ENCODE data around the gene MAP3K20. TPM values are rescaled to one million over a fixed set of nuclear protein-coding genes. Genes with fewer than 3 reads are reported as not detected.

MAP3K20 gene
- total RNA-seq, 1 experiment from 2014 or later = 44.5 TPM

DNA sequence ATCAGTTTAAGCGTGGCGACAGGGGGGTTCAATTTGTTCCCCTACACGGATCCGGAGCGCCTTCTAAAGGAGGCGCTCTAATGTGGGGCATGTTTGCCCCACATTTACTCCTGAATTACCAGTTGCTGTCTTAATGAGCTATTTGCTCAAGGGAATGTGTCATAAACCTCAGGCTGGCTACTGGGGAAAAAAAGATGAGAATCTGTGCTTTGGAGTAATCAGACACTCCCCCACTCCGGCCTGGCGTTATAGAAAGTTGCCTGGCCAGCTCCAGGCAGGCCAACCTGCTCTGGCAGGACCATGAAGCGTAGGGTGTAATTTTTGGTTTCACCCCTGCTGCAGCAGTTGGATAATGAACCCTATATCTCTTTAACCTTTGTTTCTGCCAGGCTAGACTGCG lies 31.0 kb upstream of the MAP3K20 start:
- no peak for TF ChIP-seq CTCF (IDR thresholded peaks at IDR 0.05; ENCODE audit: insufficient read depth in 1 of 2, low read depth in 1 of 2, low read length in 1 of 2, severe bottlenecking in 1 of 2, unreplicated experiment in 1 of 2)
- peaks cover 19% of the 10 kb centered on the region for H3K4me1 ChIP-seq
- Mint-ChIP-seq H3K4me1 (ENCODE audit: low read depth, unreplicated experiment) (peaks cover 31% of the 10 kb centered on the region), H3K4me3 (ENCODE audit: unreplicated experiment) (no peak overlapping the region), H3K36me3 (ENCODE audit: insufficient read depth, unreplicated experiment) (no peaks in the 10 kb centered on the region), H3K27me3 (ENCODE audit: insufficient read depth, unreplicated experiment) (no peaks in the 10 kb centered on the region), H3K27ac (ENCODE audit: unreplicated experiment) (no peak overlapping the region), H3K9me3 (ENCODE audit: unreplicated experiment) (no peaks in the 10 kb centered on the region)
- H3K9me3 ChIP-seq = peaks cover 3% of the 10 kb centered on the region; the same call in 1 of the 2 replicates
- H3K36me3 ChIP-seq (ENCODE audit: control insufficient read depth, insufficient read depth, low read length) = no peaks in the 10 kb centered on the region
- no peak for DNase-seq
- intact Hi-C loops (cut with micrococcal nuclease; ENCODE audit: unreplicated experiment) = no loop called here
- H3K27me3 ChIP-seq (replicated peaks; ENCODE audit: control insufficient read depth, insufficient read depth, low read length) = no peaks in the 10 kb centered on the region
- no TSS peak for BruUV-seq (replicated peaks)
- ChIA-PET CTCF (interaction anchor here (0.7 to 1.0 kb wide), 2 partner anchors 17 to 166 kb away, joined by 3 to 5 read pairs; no protein-coding TSS in a partner anchor), POLR2A (no interaction called here)
- no peak overlapping the region for H3K4me3 ChIP-seq (ENCODE audit: low read depth, low read length)

GRCh38 chr2:173045181-173045580 lies 30.5 kb upstream of the MAP3K20 start:
- no peak for TF ChIP-seq CTCF (IDR thresholded peaks at IDR 0.05; ENCODE audit: insufficient read depth in 1 of 2, low read depth in 1 of 2, low read length in 1 of 2, severe bottlenecking in 1 of 2, unreplicated experiment in 1 of 2)
- H3K9me3 ChIP-seq = peaks cover 7% of the 10 kb centered on the region; the same call in 1 of the 2 replicates
- BruUV-seq (replicated peaks) = no TSS peak
- no peaks in the 10 kb centered on the region for H3K27me3 ChIP-seq (replicated peaks; ENCODE audit: control insufficient read depth, insufficient read depth, low read length)
- H3K36me3 ChIP-seq (ENCODE audit: control insufficient read depth, insufficient read depth, low read length) = no peaks in the 10 kb centered on the region
- no peak overlapping the region for H3K27ac Mint-ChIP-seq (ENCODE audit: unreplicated experiment)
- H3K4me1 Mint-ChIP-seq (ENCODE audit: low read depth, unreplicated experiment) = peaks cover 32% of the 10 kb centered on the region
- H3K36me3 Mint-ChIP-seq (ENCODE audit: insufficient read depth, unreplicated experiment) = no peaks in the 10 kb centered on the region
- H3K4me1 ChIP-seq = peaks cover 24% of the 10 kb centered on the region
- H3K9me3 Mint-ChIP-seq (ENCODE audit: unreplicated experiment) = no peaks in the 10 kb centered on the region
- H3K4me3 ChIP-seq (ENCODE audit: low read depth, low read length) = no peak overlapping the region
- DNase-seq = no peak
- CTCF ChIA-PET = interaction anchor here (0.7 to 1.0 kb wide), 2 partner anchors 18 to 166 kb away, joined by 3 to 5 read pairs; no protein-coding TSS in a partner anchor
- no peaks in the 10 kb centered on the region for H3K27me3 Mint-ChIP-seq (ENCODE audit: insufficient read depth, unreplicated experiment)
- POLR2A ChIA-PET = no interaction called here
- H3K4me3 Mint-ChIP-seq (ENCODE audit: unreplicated experiment) = no peak overlapping the region
- intact Hi-C loops (cut with micrococcal nuclease; ENCODE audit: unreplicated experiment) = no loop called here

DNA sequence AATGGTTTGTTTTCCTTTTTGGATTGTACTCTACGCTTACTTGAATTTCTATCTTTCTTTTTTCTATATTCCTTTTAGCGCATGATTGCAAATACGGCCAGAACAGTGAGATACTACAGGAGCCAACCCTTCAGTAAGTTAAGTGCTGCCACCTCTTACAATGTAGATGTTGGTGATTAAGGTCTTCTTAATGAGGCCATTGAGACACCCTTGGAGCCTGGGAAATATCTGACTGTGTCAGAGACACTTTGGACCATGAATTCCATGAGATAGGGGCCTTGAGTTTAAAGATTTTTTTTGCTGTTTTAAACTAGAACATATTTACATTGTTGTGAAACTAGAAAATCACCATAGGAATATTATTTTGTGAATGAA lies 27.1 kb upstream of the MAP3K20 start:
- no peak for TF ChIP-seq CTCF (IDR thresholded peaks at IDR 0.05; ENCODE audit: insufficient read depth in 1 of 2, low read depth in 1 of 2, low read length in 1 of 2, severe bottlenecking in 1 of 2, unreplicated experiment in 1 of 2)
- H3K9me3 ChIP-seq = peaks cover 22% of the 10 kb centered on the region
- POLR2A ChIA-PET = interaction anchor here (1.1 kb wide), 1 partner anchor 20 kb away, joined by 3 read pairs; no protein-coding TSS in a partner anchor
- TSS peak; percentile 96 for BruUV-seq (replicated peaks)
- H3K27me3 ChIP-seq (replicated peaks; ENCODE audit: control insufficient read depth, insufficient read depth, low read length) = no peaks in the 10 kb centered on the region
- H3K4me1 Mint-ChIP-seq (ENCODE audit: low read depth, unreplicated experiment) = peaks cover 41% of the 10 kb centered on the region
- peaks cover 8% of the 10 kb centered on the region for H3K36me3 Mint-ChIP-seq (ENCODE audit: insufficient read depth, unreplicated experiment)
- no peaks in the 10 kb centered on the region for H3K27me3 Mint-ChIP-seq (ENCODE audit: insufficient read depth, unreplicated experiment)
- H3K27ac Mint-ChIP-seq (ENCODE audit: unreplicated experiment) = peak overlapping the region; percentile 77
- DNase-seq = no peak
- intact Hi-C loops (cut with micrococcal nuclease; ENCODE audit: unreplicated experiment) = no loop called here
- H3K4me1 ChIP-seq = peaks cover 47% of the 10 kb centered on the region
- peak overlapping the region; percentile 45 for H3K4me3 Mint-ChIP-seq (ENCODE audit: unreplicated experiment)
- H3K36me3 ChIP-seq (ENCODE audit: control insufficient read depth, insufficient read depth, low read length) = no peaks in the 10 kb centered on the region
- H3K4me3 ChIP-seq (ENCODE audit: low read depth, low read length) = no peak overlapping the region
- CTCF ChIA-PET = no interaction called here
- H3K9me3 Mint-ChIP-seq (ENCODE audit: unreplicated experiment) = peaks cover 10% of the 10 kb centered on the region
